ENCODE results near the gene NOLC1.

NOLC1 gene

DNA sequence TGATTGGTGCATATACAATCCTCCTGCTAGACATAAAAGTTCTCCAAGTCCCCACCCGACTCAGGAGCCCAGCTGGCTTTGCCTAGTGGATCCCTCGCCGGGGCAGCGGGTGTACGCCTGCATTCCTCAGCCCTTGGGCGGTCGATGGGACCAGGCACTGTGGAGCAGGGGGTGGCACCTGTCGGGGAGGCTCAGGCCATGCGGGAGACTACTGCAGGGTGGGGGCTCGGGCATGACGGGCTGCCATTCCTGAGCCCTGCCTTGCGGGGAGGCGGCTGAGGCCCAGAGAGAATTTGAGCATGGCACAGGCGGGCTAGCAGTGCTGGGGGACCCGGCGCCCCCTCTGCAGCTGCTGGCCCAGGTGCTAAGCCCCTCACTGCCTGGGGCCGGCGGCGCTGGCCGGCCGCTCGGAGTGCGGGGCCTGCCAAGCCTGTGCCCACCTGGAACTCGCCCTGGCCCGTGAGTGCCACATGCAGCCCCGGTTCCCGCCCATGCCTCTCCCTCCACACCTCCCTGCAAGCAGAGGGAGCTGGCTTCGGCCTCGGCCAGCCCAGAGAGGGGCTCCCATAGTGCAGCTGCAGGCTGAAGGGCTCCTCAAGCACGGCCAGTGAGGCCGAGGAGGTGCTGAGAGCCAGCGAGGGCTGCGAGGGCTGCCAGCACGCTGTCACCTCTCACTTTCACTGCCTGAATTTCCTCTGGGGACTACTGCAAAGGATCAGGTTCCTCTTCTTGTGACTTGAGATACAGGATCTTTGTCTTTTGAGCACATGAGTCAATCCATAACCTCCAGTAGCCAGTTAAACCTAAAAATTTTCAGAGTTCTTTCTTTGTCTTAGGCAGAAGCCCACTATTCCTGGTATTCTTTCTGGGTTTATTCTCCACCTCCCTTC, 48.8 kb downstream of the NOLC1 start:
- in situ Hi-C loops (cut with HindIII; ENCODE audit: low sequenced_read_pairs) = no loop called here

DNA sequence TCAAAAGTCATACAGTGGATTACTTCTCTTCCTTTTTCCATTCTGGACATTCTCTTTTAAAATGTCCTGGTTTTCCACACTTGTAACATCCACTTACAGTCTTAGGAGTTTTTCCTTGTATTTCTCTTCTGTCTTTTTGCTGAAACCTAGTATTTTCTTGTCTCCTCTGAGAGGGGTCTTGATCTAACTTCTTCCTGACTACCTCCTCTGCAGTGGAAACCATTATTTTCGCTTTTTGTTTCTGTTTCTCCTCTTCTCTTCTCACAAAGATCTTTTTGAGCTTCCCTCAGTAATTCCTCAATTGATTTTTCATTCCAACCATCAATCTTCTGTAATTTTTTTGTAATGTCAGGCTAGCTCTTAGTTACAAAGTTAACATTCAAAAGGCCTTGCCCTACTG, 50.2 kb downstream of the NOLC1 start:
- in situ Hi-C loops (cut with HindIII; ENCODE audit: low sequenced_read_pairs) = no loop called here

DNA sequence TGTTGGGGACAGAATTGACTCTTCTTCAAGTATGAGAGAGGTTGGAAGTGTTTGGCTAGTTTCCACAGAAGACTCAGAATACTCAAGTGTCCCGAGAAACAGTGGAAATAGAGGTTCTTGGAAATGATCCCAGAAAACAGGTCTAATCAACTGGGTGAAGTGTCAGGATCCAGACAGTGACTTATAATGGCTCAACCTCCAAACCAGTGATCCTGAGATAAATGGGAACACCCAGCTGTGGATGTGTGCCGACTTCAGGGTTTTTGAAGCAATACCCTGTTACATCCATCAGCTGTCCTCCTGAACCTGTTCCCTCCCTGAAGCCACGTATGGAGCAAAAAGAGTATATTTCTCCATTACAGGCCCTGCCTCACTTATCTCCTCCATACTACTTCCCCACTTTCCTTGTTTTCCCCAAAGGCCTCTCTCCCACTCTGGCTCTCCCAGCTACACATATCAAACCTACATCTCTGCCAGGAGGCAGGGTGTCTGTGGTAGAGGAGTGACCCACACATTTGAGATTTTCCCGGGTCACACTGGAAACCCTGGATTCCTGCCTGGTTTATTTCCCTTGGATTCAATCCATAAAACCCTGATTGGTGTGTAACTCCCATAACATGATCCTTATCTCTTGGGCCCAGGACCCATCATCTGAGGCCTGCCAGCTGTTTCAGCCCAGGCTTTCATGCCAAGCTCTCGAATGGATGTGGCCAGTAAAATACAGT, 56.3 kb downstream of the NOLC1 start:
- in situ Hi-C loops (cut with HindIII; ENCODE audit: low sequenced_read_pairs) = no loop called here

DNA sequence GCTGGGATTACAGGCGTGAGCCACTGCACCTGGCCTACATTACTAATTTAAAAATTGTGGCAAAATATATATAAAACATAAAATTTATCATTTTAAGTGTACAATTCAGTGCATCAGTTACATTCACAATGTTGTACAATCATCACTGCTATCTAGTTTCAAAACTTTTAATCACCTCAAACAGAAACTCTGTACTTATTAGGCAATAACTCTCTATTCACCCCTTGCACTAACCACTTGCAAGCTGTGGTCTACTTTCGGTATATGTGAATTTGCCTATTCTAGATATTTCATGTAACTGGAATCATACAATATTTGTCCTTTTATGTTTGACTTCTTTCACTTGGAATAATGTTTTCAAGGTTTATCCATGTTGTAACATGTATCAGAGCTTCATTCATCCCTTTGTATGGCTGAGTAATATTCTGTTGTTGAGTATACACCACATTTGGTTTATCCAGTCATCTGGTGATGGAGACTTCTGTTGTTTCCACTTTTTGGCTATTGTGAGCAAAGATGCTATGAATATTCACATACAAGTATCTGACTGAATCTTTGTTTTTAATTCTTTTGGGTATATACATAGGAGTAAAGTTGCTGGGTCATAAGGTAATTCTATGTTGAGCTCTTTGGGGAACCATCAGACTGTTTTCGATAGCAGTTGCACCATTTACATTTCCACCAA, 59.6 kb downstream of the NOLC1 start:
- in situ Hi-C loops (cut with HindIII; ENCODE audit: low sequenced_read_pairs) = no loop called here
